Neural progenitor cell (in vitro differentiated cells): ENCODE results near the gene TNRC6C. TPM values are rescaled to one million over a fixed set of nuclear protein-coding genes. Genes with fewer than 3 reads are reported as not detected.

ENCODE experiments used
- DNase-seq: peaks from one replicate; pipeline ENCODE4 v3.0.0-alpha.2; 2016; ENCODE audit warnings: low spot score
- H2AFZ ChIP-seq: fragments of 200-600 bp; sonication (generic); replicated peaks from 2 replicates; pipeline ENCODE4 v1.6.1; 2016; ENCODE audit warnings: antibody characterized with exemption
- H3F3A ChIP-seq: fragments of 200-600 bp; sonication (generic); 2 replicates; pipeline ENCODE4 v1.6.1; 2016; ENCODE audit warnings: antibody characterized with exemption, low read depth
- H3K27ac ChIP-seq: fragments of 200-600 bp; sonication (generic); 2 replicates; pipeline ENCODE4 v1.5.1; 2016; ENCODE audit warnings: mild to moderate bottlenecking
- H3K27me3 ChIP-seq: fragments of 200-600 bp; sonication (generic); 2 replicates; pipeline ENCODE4 v1.6.1; 2016; ENCODE audit warnings: mild to moderate bottlenecking, moderate library complexity
- H3K36me3 ChIP-seq: fragments of 200-600 bp; sonication (generic); 2 replicates; pipeline ENCODE4 v1.5.1; 2016
- H3K4me1 ChIP-seq: fragments of 200-600 bp; sonication (generic); 2 replicates; pipeline ENCODE4 v1.6.1; 2016; ENCODE audit warnings: mixed run types
- H3K4me2 ChIP-seq: fragments of 200-600 bp; sonication (generic); 2 replicates; pipeline ENCODE4 v1.6.1; 2016
- H3K4me3 ChIP-seq: fragments of 200-600 bp; sonication (generic); 2 replicates; pipeline ENCODE4 v1.5.1; 2016
- H3K79me2 ChIP-seq: fragments of 200-600 bp; sonication (generic); 2 replicates; pipeline ENCODE4 v1.6.1; 2016; ENCODE audit warnings: low read depth
- H3K9ac ChIP-seq: fragments of 200-600 bp; sonication (generic); 2 replicates; pipeline ENCODE4 v1.6.1; 2016
- H3K9me3 ChIP-seq: fragments of 200-600 bp; sonication (generic); 2 replicates; pipeline ENCODE4 v1.5.1; 2016; ENCODE audit warnings: low read depth
- H4K20me1 ChIP-seq: fragments of 200-600 bp; sonication (generic); 2 replicates; pipeline ENCODE4 v1.6.1; 2016; ENCODE audit warnings: low read depth
- H3K27ac Mint-ChIP-seq: 3 replicates; pipeline ENCODE4 v1.8.0; 2021; ENCODE audit warnings: mixed read lengths
- H3K27me3 Mint-ChIP-seq: 2 replicates; pipeline ENCODE4 v1.8.0; 2022; ENCODE audit warnings: low read depth, mild to moderate bottlenecking, inconsistent platforms, moderate library complexity, mixed read lengths; ENCODE audit not compliant: insufficient read depth
- H3K36me3 Mint-ChIP-seq: 3 replicates; pipeline ENCODE4 v1.8.0; 2021; ENCODE audit warnings: mixed read lengths
- H3K4me1 Mint-ChIP-seq: 3 replicates; pipeline ENCODE4 v1.8.0; 2021; ENCODE audit warnings: mixed read lengths
- H3K4me3 Mint-ChIP-seq: 3 replicates; pipeline ENCODE4 v1.8.0; 2021; ENCODE audit warnings: mild to moderate bottlenecking, moderate library complexity, mixed read lengths
- H3K9me3 Mint-ChIP-seq: 3 replicates; pipeline ENCODE4 v1.8.0; 2020; ENCODE audit warnings: mixed read lengths
- CTCF ChIP-seq: fragments of 200-600 bp; sonication (generic); IDR thresholded peaks from 2 replicates; pipeline ENCODE4 v1.5.1; 2017; ENCODE audit warnings: antibody characterized with exemption, mild to moderate bottlenecking
- EZH2 ChIP-seq: fragments of 200-600 bp; sonication (generic); IDR thresholded peaks from 2 replicates; pipeline ENCODE4 v1.6.1; 2017; ENCODE audit warnings: antibody characterized with exemption, mild to moderate bottlenecking, moderate library complexity
- EZH2phosphoT487 ChIP-seq: fragments of 200-600 bp; sonication (generic); IDR thresholded peaks from 2 replicates; pipeline ENCODE4 v1.6.1; 2017; ENCODE audit warnings: antibody characterized with exemption
- total RNA-seq: library from RNA; depleted of rRNA; stranded (reverse); fragments of >200 nt; gene quantifications from 2 replicates; pipeline ENCODE4 v1.2.3, GENCODE V29; 2015; ENCODE audit warnings: low replicate concordance

The TNRC6C gene
- total RNA-seq, 1 donor from 2014 or later: 14.9 TPM

GRCh38 chr17:78092794-78093324 is 134.4 kb downstream of the TNRC6C start:
- H3K4me3 ChIP-seq: no peak overlapping the region
- Mint-ChIP-seq H3K27me3 (peaks cover 2% of the 10 kb centered on the region), H3K27ac (no peak overlapping the region), H3K36me3 (peaks cover 56% of the 10 kb centered on the region), H3K4me1 (no peaks in the 10 kb centered on the region), H3K4me3 (no peak overlapping the region), H3K9me3 (no peaks in the 10 kb centered on the region)
- H3F3A ChIP-seq: no peaks in the 10 kb centered on the region
- H3K4me1 ChIP-seq: no peaks in the 10 kb centered on the region
- H2AFZ ChIP-seq: no peak overlapping the region
- no peak overlapping the region for H3K27ac ChIP-seq
- H4K20me1 ChIP-seq: no peaks in the 10 kb centered on the region
- no peaks in the 10 kb centered on the region for H3K27me3 ChIP-seq
- no peaks in the 10 kb centered on the region for H3K9me3 ChIP-seq
- H3K36me3 ChIP-seq: peaks cover 14% of the 10 kb centered on the region
- no peak overlapping the region for H3K4me2 ChIP-seq
- no peak for DNase-seq
- no peaks in the 10 kb centered on the region for H3K79me2 ChIP-seq
- no peak overlapping the region for H3K9ac ChIP-seq
- TF ChIP-seq EZH2phosphoT487 (no peak), CTCF (no peak), EZH2 (no peak)

- Histone ChIP-seq H3K4me1 (no peaks in the 10 kb centered on the region), H3F3A (no peaks in the 10 kb centered on the region), H3K9me3 (no peaks in the 10 kb centered on the region), H3K79me2 (no peaks in the 10 kb centered on the region), H3K4me3 (no peak overlapping the region), H2AFZ (no peak overlapping the region), H3K36me3 (peaks cover 14% of the 10 kb centered on the region), H3K9ac (no peak overlapping the region), H3K4me2 (no peak overlapping the region), H3K27me3 (no peaks in the 10 kb centered on the region), H3K27ac (no peak overlapping the region), H4K20me1 (no peaks in the 10 kb centered on the region)
- Mint-ChIP-seq H3K9me3 (peaks cover 5% of the 10 kb centered on the region), H3K4me1 (no peaks in the 10 kb centered on the region), H3K36me3 (peaks cover 70% of the 10 kb centered on the region), H3K4me3 (no peak overlapping the region), H3K27ac (no peak overlapping the region), H3K27me3 (peaks cover 2% of the 10 kb centered on the region)
- DNase-seq: no peak
- TF ChIP-seq EZH2: no peak
- no peak for TF ChIP-seq EZH2phosphoT487
- no peak for TF ChIP-seq CTCF
Measured at GRCh38 chr17:78095035-78095434, 136.5 kb downstream of the TNRC6C start.

- peaks cover 17% of the 10 kb centered on the region for H3K36me3 ChIP-seq
- H3K4me3 Mint-ChIP-seq: no peak overlapping the region
- peaks cover 7% of the 10 kb centered on the region for H3K9me3 Mint-ChIP-seq
Measured at GRCh38 chr17:78096093-78096492, 137.6 kb downstream of the TNRC6C start.

More at GRCh38 chr17:78096093-78096492, 137.6 kb downstream of the TNRC6C start:
- Histone ChIP-seq H3K4me2 (no peak overlapping the region), H3F3A (no peaks in the 10 kb centered on the region), H3K79me2 (no peaks in the 10 kb centered on the region), H4K20me1 (no peaks in the 10 kb centered on the region), H2AFZ (no peak overlapping the region), H3K4me3 (no peak overlapping the region), H3K27me3 (no peaks in the 10 kb centered on the region), H3K9me3 (no peaks in the 10 kb centered on the region), H3K9ac (no peak overlapping the region), H3K27ac (no peak overlapping the region), H3K4me1 (no peaks in the 10 kb centered on the region)
- Mint-ChIP-seq H3K27ac (no peak overlapping the region), H3K4me1 (no peaks in the 10 kb centered on the region), H3K27me3 (peaks cover 2% of the 10 kb centered on the region), H3K36me3 (peaks cover 72% of the 10 kb centered on the region)
- TF ChIP-seq CTCF: no peak
- no peak for TF ChIP-seq EZH2phosphoT487
- no peak for TF ChIP-seq EZH2
- DNase-seq: no peak
